Mesendoderm (in vitro differentiated cells): ENCODE measurements around the gene HSPA6.
"Not testable (repeated sequence)": the region's sequence is repeated elsewhere in the genome, so short reads cannot be mapped to it uniquely, and the experiment has no call there.

Experiments
- DNase-seq: peaks from one replicate; pipeline ENCODE4 v3.0.0; 2013
- H2AK5ac ChIP-seq: 2 replicates; pipeline ENCODE4 v1.6.1; 2013; ENCODE audit warnings: low read length, inconsistent platforms
- H2BK120ac ChIP-seq: 2 replicates; pipeline ENCODE4 v1.6.1; 2013; ENCODE audit warnings: low read depth, mild to moderate bottlenecking, low read length, moderate library complexity, mixed read lengths
- H2BK15ac ChIP-seq: replicated peaks from 2 replicates; pipeline ENCODE4 v1.6.1; 2013; ENCODE audit warnings: low read depth, mild to moderate bottlenecking, moderate library complexity
- H2BK5ac ChIP-seq: 2 replicates; pipeline ENCODE4 v1.6.1; 2013; ENCODE audit warnings: low read length, inconsistent platforms
- H3K18ac ChIP-seq: 2 replicates; pipeline ENCODE4 v1.6.1; 2013; ENCODE audit warnings: mild to moderate bottlenecking, low read length, mixed read lengths
- H3K23ac ChIP-seq: one replicate; pipeline ENCODE4 v1.6.1; 2013; ENCODE audit warnings: low read length
- H3K27ac ChIP-seq: 2 replicates; pipeline ENCODE4 v1.5.1; 2013; ENCODE audit warnings: low read depth, mild to moderate bottlenecking, inconsistent platforms, low read length, moderate library complexity
- H3K27me3 ChIP-seq: 2 replicates; pipeline ENCODE4 v1.6.1; 2013; ENCODE audit warnings: low read length, control low read depth, mild to moderate bottlenecking, inconsistent platforms; ENCODE audit not compliant: insufficient read depth, poor library complexity
- H3K36me3 ChIP-seq: 2 replicates; pipeline ENCODE4 v1.6.1; 2013; ENCODE audit warnings: low read length, inconsistent platforms; ENCODE audit not compliant: control insufficient read depth, insufficient read depth
- H3K4ac ChIP-seq: one replicate; pipeline ENCODE4 v1.6.1; 2013; ENCODE audit warnings: low read depth, mild to moderate bottlenecking, low read length, moderate library complexity
- H3K4me1 ChIP-seq: 2 replicates; pipeline ENCODE4 v1.6.1; 2013; ENCODE audit warnings: low read depth, low read length, inconsistent platforms; ENCODE audit not compliant: control insufficient read depth
- H3K4me2 ChIP-seq: 2 replicates; pipeline ENCODE4 v1.6.1; 2013; ENCODE audit warnings: low read length
- H3K4me3 ChIP-seq: 2 replicates; pipeline ENCODE4 v1.5.1; 2013; ENCODE audit warnings: mild to moderate bottlenecking, low read length
- H3K56ac ChIP-seq: one replicate; pipeline ENCODE4 v1.6.1; 2013; ENCODE audit warnings: low read length
- H3K79me1 ChIP-seq: 2 replicates; pipeline ENCODE4 v1.6.1; 2013; ENCODE audit warnings: low read length, inconsistent platforms
- H3K79me2 ChIP-seq: 2 replicates; pipeline ENCODE4 v1.6.1; 2013; ENCODE audit warnings: mild to moderate bottlenecking, low read length; ENCODE audit not compliant: control insufficient read depth, insufficient read depth
- H3K9ac ChIP-seq: 2 replicates; pipeline ENCODE4 v1.6.1; 2013; ENCODE audit warnings: low read length, inconsistent platforms
- H4K5ac ChIP-seq: one replicate; pipeline ENCODE4 v1.6.1; 2013; ENCODE audit warnings: low read length
- H4K8ac ChIP-seq: one replicate; pipeline ENCODE4 v1.6.1; 2013; ENCODE audit warnings: low read depth, mild to moderate bottlenecking, control low read depth, low read length, moderate library complexity
- WGBS: extraction: QIAGEN DNeasy Blood & Tissue Kit; methylation state at CpG from one replicate; pipeline ENCODE4 v1.1.7; 2013; ENCODE audit warnings: low lambda C conversion rate, missing lambda C conversion rate; ENCODE audit not compliant: insufficient coverage; ENCODE audit errors: extremely low coverage; 5-methylcytosine and 5-hydroxymethylcytosine counted together

The HSPA6 gene

DNA sequence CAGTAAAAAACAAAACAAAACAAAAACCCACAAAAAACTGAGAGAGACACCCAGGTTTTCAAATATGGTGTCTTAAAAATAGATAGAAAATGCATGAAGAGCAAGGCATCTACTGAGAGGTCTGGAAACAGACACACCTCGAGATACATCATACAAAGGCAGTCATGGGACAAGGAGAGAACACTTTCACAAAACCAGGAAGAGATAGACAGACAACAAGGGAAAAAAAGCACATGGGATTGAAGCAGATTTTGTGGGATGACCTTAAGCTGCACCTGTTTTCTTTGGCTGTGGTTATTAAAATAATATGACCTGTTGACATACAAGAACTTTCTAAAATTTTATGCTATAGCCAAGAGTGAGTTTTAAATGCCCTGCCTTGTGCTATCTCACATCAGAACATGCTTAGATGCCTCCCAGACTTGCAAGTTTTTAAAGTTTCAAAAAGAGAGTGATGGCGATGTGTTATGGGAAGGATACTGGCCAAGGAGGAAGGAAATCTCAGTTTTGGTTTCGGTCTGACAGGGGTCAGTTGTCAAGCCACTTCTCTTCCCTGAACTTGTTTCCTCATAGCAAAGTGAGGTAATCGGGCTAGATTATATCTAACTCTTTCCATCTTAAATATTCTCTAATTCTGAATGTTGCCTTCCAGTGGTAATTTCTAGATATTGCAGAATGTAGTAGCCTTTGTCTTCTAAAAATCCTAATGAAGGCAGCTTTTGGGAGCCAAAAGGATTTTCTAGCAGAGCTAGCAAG lies 36.8 kb downstream of the HSPA6 start:
- not testable (repeated sequence) for H3K4ac ChIP-seq, H4K5ac ChIP-seq, H4K8ac ChIP-seq, H3K27ac ChIP-seq, DNase-seq, H3K36me3 ChIP-seq, H3K9ac ChIP-seq, H3K23ac ChIP-seq, H2AK5ac ChIP-seq, H2BK15ac ChIP-seq, H3K4me2 ChIP-seq, H3K4me3 ChIP-seq, H3K79me1 ChIP-seq, H2BK5ac ChIP-seq, H3K27me3 ChIP-seq, H3K4me1 ChIP-seq, H2BK120ac ChIP-seq, H3K79me2 ChIP-seq, H3K56ac ChIP-seq, H3K18ac ChIP-seq
- no CpG with 5 or more reads among the region's 4 CpGs for WGBS

DNA sequence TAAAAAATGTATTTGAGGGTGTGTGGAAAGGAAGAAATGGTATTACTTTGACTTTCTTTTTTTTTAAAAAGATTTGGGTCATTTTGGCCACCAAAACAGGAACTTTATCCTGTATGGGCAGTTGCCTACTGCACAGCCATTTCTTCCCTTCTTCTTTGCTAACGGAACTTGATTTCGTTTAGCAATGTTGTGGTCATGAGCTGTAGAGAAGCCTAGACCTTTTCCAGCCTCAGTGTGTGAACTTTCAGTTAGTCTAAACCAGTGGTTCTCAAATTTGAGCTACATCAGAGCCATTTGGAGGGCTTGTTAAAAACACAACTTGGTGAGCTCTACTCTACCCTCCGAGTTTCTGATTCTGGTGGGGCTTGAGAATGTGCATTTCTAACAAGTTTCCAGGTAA lies 38.1 kb downstream of the HSPA6 start:
- not testable (repeated sequence) for H3K4me1 ChIP-seq, H2BK120ac ChIP-seq, H3K27me3 ChIP-seq, H4K5ac ChIP-seq, H3K36me3 ChIP-seq, H3K27ac ChIP-seq, H3K4me2 ChIP-seq, H4K8ac ChIP-seq, H2AK5ac ChIP-seq, H3K79me2 ChIP-seq, H2BK15ac ChIP-seq, DNase-seq, H3K4me3 ChIP-seq, H3K9ac ChIP-seq, H3K23ac ChIP-seq, H3K18ac ChIP-seq, H2BK5ac ChIP-seq, H3K4ac ChIP-seq, H3K79me1 ChIP-seq, H3K56ac ChIP-seq
- no CpG with 5 or more reads among the region's 3 CpGs for WGBS

DNA sequence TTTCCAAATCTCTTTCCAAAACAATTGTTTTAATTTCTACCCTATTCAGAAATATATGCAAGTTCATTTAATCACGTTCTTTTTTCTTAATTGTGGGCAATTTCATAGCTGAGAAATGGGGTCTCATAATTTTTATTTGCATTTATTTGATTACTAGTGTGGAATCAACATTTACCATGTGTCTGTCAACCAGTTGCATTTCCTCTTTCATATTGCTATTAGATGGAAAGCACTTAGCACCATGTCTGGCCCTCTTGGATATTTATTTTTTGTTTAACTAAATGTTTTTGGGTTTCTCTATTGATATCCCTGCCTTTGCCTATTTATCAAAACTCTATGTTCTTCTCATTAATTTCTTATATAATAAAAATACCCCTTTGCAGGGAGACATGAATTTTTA lies 39.2 kb downstream of the HSPA6 start:
- not testable (repeated sequence) for H2BK5ac ChIP-seq, H4K8ac ChIP-seq, H3K18ac ChIP-seq, H3K4me2 ChIP-seq, H3K27ac ChIP-seq, H3K79me1 ChIP-seq, H3K23ac ChIP-seq, H4K5ac ChIP-seq, H2BK120ac ChIP-seq, H3K56ac ChIP-seq, H3K27me3 ChIP-seq, H3K9ac ChIP-seq, H3K4me1 ChIP-seq, H3K4me3 ChIP-seq, H3K4ac ChIP-seq, H2AK5ac ChIP-seq, H2BK15ac ChIP-seq, H3K79me2 ChIP-seq, H3K36me3 ChIP-seq, DNase-seq
- no CpG with 5 or more reads among the region's 1 CpG for WGBS

DNA sequence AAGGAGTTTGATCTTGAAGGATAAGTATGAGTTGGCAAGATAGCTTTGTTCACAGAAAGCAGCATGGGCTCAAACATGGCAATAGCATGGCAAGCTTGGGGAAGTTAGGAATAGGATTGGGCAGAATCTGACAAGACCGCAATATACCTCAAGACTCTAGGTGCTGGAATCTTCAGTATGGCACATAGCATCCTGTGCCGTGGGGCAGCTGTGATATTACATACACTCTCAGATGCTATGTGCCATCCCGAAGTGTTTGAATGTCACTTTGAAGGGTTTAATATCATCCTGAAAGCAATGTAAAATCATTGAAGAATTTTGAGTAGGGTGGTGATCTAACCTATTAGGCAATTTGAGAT lies 42.2 kb downstream of the HSPA6 start:
- not testable (repeated sequence) for H3K9ac ChIP-seq, H3K4me1 ChIP-seq, H3K36me3 ChIP-seq, H3K56ac ChIP-seq, H4K5ac ChIP-seq, H3K23ac ChIP-seq, H3K18ac ChIP-seq, DNase-seq, H3K4ac ChIP-seq, H3K79me1 ChIP-seq, H3K27ac ChIP-seq, H2BK5ac ChIP-seq, H3K4me3 ChIP-seq, H3K79me2 ChIP-seq, H2AK5ac ChIP-seq, H2BK15ac ChIP-seq, H3K27me3 ChIP-seq, H2BK120ac ChIP-seq, H4K8ac ChIP-seq, H3K4me2 ChIP-seq
- WGBS = no CpG with 5 or more reads among the region's 3 CpGs

DNA sequence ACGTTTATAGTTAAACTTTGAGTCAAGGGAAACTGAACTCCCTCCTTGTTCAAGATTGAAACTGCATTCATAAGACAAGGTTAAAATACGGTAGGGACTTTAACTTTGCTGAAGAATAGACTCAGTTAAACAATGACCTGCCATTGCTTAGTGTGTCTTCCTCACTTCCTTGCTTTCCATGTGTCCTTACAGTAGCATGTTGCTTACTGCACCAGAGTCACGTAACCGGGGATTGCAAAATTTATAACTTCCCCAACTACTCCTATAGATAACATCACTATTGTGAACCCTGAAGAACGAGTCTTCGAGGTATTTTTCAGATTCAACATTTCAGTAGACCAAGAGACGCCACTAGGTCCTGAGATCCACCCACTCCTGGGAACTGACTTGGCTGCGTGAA lies 47.4 kb downstream of the HSPA6 start:
- H2BK120ac ChIP-seq, H2BK15ac ChIP-seq, H3K27me3 ChIP-seq, H3K4me3 ChIP-seq, H3K79me2 ChIP-seq, H3K4me2 ChIP-seq, H2BK5ac ChIP-seq, H3K36me3 ChIP-seq, H4K5ac ChIP-seq, DNase-seq, H4K8ac ChIP-seq, H3K9ac ChIP-seq, H3K79me1 ChIP-seq, H3K27ac ChIP-seq, H3K56ac ChIP-seq, H3K23ac ChIP-seq, H3K4ac ChIP-seq, H3K18ac ChIP-seq, H2AK5ac ChIP-seq, H3K4me1 ChIP-seq: not testable (repeated sequence)
- WGBS = no CpG with 5 or more reads among the region's 8 CpGs
